CD14-positive monocyte (primary cell): ENCODE data around the gene ACVRL1. TPM values are rescaled to one million over a fixed set of nuclear protein-coding genes. Genes with fewer than 3 reads are reported as not detected.

Experiments
- DNase-seq, 3 donors: peaks; one replicate each; pipeline ENCODE4 v3.0.0-alpha.2; 2011 to 2022
- H2AFZ ChIP-seq: 2 replicates; pipeline ENCODE4 v1.6.0; 2012; ENCODE audit warnings: mild to moderate bottlenecking, low read depth, low read length, inconsistent platforms; ENCODE audit not compliant: insufficient read depth, poor library complexity, severe bottlenecking
- H3K27ac ChIP-seq, 2 donors: 1 replicate in 1 of 2; 2 replicates in 1 of 2; pipeline ENCODE4 v1.5.1; 2012 to 2013; ENCODE audit warnings: low read length in 2 of 2, control low read depth in 1 of 2, inconsistent platforms in 1 of 2, low read depth in 1 of 2, mild to moderate bottlenecking in 1 of 2
- H3K27me3 ChIP-seq, 2 donors: one replicate each; pipeline versions ENCODE4 v1.6.0 to v1.6.1; 2011 to 2013; ENCODE audit warnings: low read length in 2 of 2; ENCODE audit not compliant: control insufficient read depth in 2 of 2, insufficient read depth in 2 of 2
- H3K36me3 ChIP-seq, 2 donors: replicated peaks in 1 of 2; 1 replicate in 1 of 2; 2 replicates in 1 of 2; pipeline versions ENCODE4 v1.5.1 to v1.6.1; 2012 to 2013; ENCODE audit warnings: low read length in 2 of 2, control low read depth in 1 of 2, inconsistent platforms in 1 of 2, mild to moderate bottlenecking in 1 of 2; ENCODE audit not compliant: insufficient read depth in 2 of 2, control insufficient read depth in 1 of 2
- H3K4me1 ChIP-seq, 2 donors: 1 replicate in 1 of 2; 2 replicates in 1 of 2; pipeline versions ENCODE4 v1.5.1 to v1.6.1; 2012 to 2013; ENCODE audit warnings: low read length in 2 of 2, control low read depth in 1 of 2, inconsistent platforms in 1 of 2, mild to moderate bottlenecking in 1 of 2, moderate library complexity in 1 of 2; ENCODE audit not compliant: insufficient read depth in 2 of 2, control insufficient read depth in 1 of 2
- H3K4me2 ChIP-seq: replicated peaks from 2 replicates; pipeline ENCODE3; 2012; ENCODE audit warnings: low read length, moderate library complexity, mild to moderate bottlenecking; ENCODE audit not compliant: poor library complexity, severe bottlenecking; ENCODE audit errors: extremely low read depth
- H3K4me3 ChIP-seq, 3 experiments: fragments of 200-600 bp in 1 of 3; sonication (generic) in 1 of 3; replicated peaks in 1 of 3; 1 replicate in 2 of 3; 2 replicates in 1 of 3; pipeline ENCODE4 v1.5.1; 2011 to 2013; ENCODE audit warnings: low read length in 3 of 3, mild to moderate bottlenecking in 3 of 3, control low read depth in 2 of 3, low read depth in 2 of 3, inconsistent platforms in 1 of 3, moderate library complexity in 1 of 3
- H3K79me2 ChIP-seq: 2 replicates; pipeline ENCODE4 v1.6.0; 2012; ENCODE audit warnings: mild to moderate bottlenecking, control low read depth, inconsistent platforms, low read length, moderate library complexity; ENCODE audit not compliant: insufficient read depth
- H3K9ac ChIP-seq: 2 replicates; pipeline ENCODE4 v1.6.0; 2017; ENCODE audit warnings: low read length, mild to moderate bottlenecking; ENCODE audit not compliant: insufficient read depth, poor library complexity, severe bottlenecking
- H3K9me3 ChIP-seq, 2 donors: replicated peaks in 1 of 2; 1 replicate in 1 of 2; 2 replicates in 1 of 2; pipeline versions ENCODE4 v1.5.1 to v1.6.1; 2012 to 2013; ENCODE audit warnings: low read length in 2 of 2, control low read depth in 1 of 2; ENCODE audit not compliant: control insufficient read depth in 1 of 2, insufficient read depth in 1 of 2
- H4K20me1 ChIP-seq: 2 replicates; pipeline ENCODE4 v1.6.0; 2012; ENCODE audit warnings: mild to moderate bottlenecking, low read length, control low read depth, moderate library complexity; ENCODE audit not compliant: insufficient read depth
- H3K27ac Mint-ChIP-seq, 7 donors: one replicate each; pipeline ENCODE4 v1.8.0; 2020; ENCODE audit warnings: mild to moderate bottlenecking in 7 of 7, mixed read lengths in 7 of 7, moderate library complexity in 6 of 7, inconsistent platforms in 2 of 7
- H3K27me3 Mint-ChIP-seq, 3 donors: one replicate each; pipeline ENCODE4 v1.8.0; 2021 to 2022; ENCODE audit warnings: low read depth in 3 of 3, mild to moderate bottlenecking in 3 of 3, mixed read lengths in 3 of 3, moderate library complexity in 3 of 3, inconsistent platforms in 1 of 3
- H3K36me3 Mint-ChIP-seq, 2 donors: one replicate each; pipeline ENCODE4 v1.8.0; 2020; ENCODE audit warnings: mixed read lengths in 2 of 2, inconsistent platforms in 1 of 2, mild to moderate bottlenecking in 1 of 2
- H3K4me1 Mint-ChIP-seq: one replicate; pipeline ENCODE4 v1.8.0; 2020; ENCODE audit warnings: mild to moderate bottlenecking, mixed read lengths
- H3K4me3 Mint-ChIP-seq, 2 donors: one replicate each; pipeline ENCODE4 v1.8.0; 2020; ENCODE audit warnings: mild to moderate bottlenecking in 2 of 2, mixed read lengths in 2 of 2, moderate library complexity in 1 of 2
- H3K9me3 Mint-ChIP-seq, 7 donors: one replicate each; pipeline ENCODE4 v1.8.0; 2020 to 2022; ENCODE audit warnings: mixed read lengths in 7 of 7, mild to moderate bottlenecking in 6 of 7, moderate library complexity in 6 of 7, inconsistent platforms in 2 of 7
- WGBS: methylation state at CpG from one replicate; pipeline ENCODE4 v1.1.5; 2013; ENCODE audit warnings: missing lambda C conversion rate; ENCODE audit not compliant: insufficient coverage; 5-methylcytosine and 5-hydroxymethylcytosine counted together
- intact Hi-C, 2 donors: fragments of 100-400 bp; cut with micrococcal nuclease; formaldehyde crosslinking; loops; one replicate each; pipeline versions ENCODE4 v1.15.0 to v1.15.1; 2023
- polyA plus RNA-seq, 3 donors: library from polyadenylated mRNA; depleted of rRNA in 1 of 3; unstranded in 2 of 3; stranded (reverse) in 1 of 3; fragments of 300-500 nt in 2 of 3; fragments of >200 nt in 1 of 3; fragmentation: Illumina TruSeq in 2 of 3; gene quantifications; 1 replicate in 2 of 3; 2 replicates in 1 of 3; pipeline ENCODE4 v1.2.3, GENCODE V29; 2012 to 2021
- TF ChIP-seq, protein P1 (sequence below): fragments of 200-600 bp; IDR thresholded peaks from one replicate; pipeline ENCODE4 v1.8.0; 2022; ENCODE audit warnings: antibody characterized with exemption, mild to moderate bottlenecking

The ACVRL1 gene
- polyA plus RNA-seq, 3 donors = 1.5 to 3.6 (median 2.0) TPM

DNA sequence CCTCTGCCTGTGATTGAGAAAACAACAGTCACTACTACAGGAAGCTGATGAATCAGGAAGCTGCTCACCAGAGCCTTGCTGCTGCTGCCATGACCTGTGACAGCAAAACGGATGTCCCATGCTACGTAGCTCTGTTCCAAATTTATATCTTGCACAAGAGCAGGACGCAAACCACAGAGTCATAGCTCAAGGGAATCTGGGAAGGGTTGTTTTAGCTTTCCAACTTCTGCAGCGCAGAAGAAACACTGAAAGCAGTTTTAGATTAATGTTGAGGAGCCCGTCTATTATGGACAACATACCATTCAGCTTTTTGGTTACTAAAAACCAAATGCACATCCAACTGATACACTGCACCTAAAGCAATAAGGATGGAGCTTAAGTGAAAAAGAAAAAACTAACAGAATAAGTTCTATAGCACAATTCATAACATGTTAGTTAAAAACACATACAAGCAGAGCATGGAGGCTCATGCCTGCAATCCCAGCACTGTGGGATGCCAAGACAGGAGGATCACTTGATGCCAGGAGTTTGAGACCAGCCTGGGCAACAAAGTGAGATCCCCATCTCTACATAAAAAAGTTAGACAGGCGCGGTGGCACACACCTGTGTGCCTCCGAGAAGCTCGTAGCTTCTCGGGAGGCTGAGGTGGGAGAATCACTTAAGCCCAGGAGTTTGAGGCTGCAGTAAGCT lies 21.1 kb upstream of the ACVRL1 start:
- no peaks in the 10 kb centered on the region for H4K20me1 ChIP-seq
- H3K4me2 ChIP-seq = peak overlapping the region; percentile 64
- peak overlapping the region in 1 of 3 experiments; percentile 33 for H3K4me3 ChIP-seq
- TF ChIP-seq, protein P1, sequence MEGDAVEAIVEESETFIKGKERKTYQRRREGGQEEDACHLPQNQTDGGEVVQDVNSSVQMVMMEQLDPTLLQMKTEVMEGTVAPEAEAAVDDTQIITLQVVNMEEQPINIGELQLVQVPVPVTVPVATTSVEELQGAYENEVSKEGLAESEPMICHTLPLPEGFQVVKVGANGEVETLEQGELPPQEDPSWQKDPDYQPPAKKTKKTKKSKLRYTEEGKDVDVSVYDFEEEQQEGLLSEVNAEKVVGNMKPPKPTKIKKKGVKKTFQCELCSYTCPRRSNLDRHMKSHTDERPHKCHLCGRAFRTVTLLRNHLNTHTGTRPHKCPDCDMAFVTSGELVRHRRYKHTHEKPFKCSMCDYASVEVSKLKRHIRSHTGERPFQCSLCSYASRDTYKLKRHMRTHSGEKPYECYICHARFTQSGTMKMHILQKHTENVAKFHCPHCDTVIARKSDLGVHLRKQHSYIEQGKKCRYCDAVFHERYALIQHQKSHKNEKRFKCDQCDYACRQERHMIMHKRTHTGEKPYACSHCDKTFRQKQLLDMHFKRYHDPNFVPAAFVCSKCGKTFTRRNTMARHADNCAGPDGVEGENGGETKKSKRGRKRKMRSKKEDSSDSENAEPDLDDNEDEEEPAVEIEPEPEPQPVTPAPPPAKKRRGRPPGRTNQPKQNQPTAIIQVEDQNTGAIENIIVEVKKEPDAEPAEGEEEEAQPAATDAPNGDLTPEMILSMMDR = no peak
- Mint-ChIP-seq H3K27ac (peak overlapping the region; percentile 89 to 94 (median 91)), H3K27me3 (peaks cover 0 to 4% (median 2%) of the 10 kb centered on the region in 3 donors), H3K36me3 (peaks cover 0 to 3% of the 10 kb centered on the region in 2 donors), H3K4me1 (peaks cover 69% of the 10 kb centered on the region), H3K9me3 (peaks cover 0 to 6% (median 3%) of the 10 kb centered on the region in 7 donors), H3K4me3 (peak overlapping the region; percentile 37 to 62)
- H3K4me1 ChIP-seq = peaks cover 55 to 70% of the 10 kb centered on the region in 2 donors
- peak; percentile 91 to 99 (median 99) for DNase-seq
- H3K9me3 ChIP-seq = no peaks in the 10 kb centered on the region
- no peaks in the 10 kb centered on the region for H3K27me3 ChIP-seq
- H2AFZ ChIP-seq = no peak overlapping the region
- intact Hi-C loops = loop anchor here in 1 of 2 donors (2.0 to 10.0 kb wide), 3 partner anchors 36 to 309 kb away; partner anchors contain the start of gene KRT80
- H3K36me3 ChIP-seq = no peaks in the 10 kb centered on the region
- no peaks in the 10 kb centered on the region for H3K79me2 ChIP-seq
- WGBS = 0% methylated on average over 1 of the region's 10 CpGs
- H3K27ac ChIP-seq = peak overlapping the region; percentile 53 to 59
- no peak overlapping the region for H3K9ac ChIP-seq

DNA sequence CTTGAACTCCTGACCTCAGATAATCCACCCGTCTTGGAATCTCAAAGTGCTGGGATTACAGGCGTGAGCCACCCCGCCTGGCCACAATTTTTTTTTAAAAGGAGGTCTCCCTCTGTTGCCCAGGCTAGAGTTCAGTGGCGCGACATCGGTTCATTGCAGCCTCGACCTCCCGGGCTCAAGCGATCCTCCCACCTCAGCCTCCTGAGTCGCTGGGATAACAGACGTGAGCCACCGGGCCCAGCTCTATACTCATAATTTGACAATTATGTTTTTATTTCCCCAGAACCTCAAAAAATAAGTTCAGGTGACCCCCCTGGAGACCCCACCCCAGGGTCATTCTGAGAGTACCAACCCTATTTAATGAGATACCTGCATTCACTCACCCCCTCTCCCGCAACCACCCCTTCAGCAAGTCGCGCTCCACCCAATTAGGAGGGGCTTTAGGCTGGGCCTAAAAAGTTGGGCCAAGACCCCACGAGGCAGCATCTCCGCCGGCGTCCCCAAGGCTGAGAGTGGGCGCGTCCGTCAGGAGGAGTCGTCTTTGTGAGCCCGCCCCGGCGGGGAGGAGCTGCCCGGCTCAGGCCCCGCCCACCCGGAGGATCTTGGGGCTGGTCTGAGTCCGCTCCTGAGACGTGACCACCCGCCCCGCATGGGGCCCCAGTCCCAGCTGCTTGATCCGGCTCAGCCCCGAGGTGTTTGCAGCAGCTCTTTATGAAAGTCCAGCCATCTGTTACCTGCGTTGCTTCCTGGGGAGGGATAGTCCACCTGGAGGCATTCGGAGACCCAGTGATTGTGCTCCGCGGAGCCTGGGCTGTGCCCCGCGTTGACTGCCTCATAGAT lies 19.6 kb upstream of the ACVRL1 start, which contains the start of gene ANKRD33:
TSS of gene ANKRD33 (plus strand) at position 628 of the 840 bp plus-strand sequence. CDS start at position 712, 84 bp downstream.
- peak in 2 of 3 donors; percentile 23 to 39 for DNase-seq
- H4K20me1 ChIP-seq = no peaks in the 10 kb centered on the region
- no peak within 1 kb of the TSS for H3K9ac ChIP-seq
- H3K4me3 ChIP-seq = no peak within 1 kb of the TSS
- Mint-ChIP-seq H3K27me3 (peaks cover 0 to 4% (median 2%) of the 10 kb centered on the region in 3 donors), H3K4me1 (peaks cover 59% of the 10 kb centered on the region), H3K36me3 (peaks cover 0 to 3% of the 10 kb centered on the region in 2 donors), H3K4me3 (peak within 1 kb of the TSS; percentile 56 to 65), H3K9me3 (peaks cover 0 to 6% (median 1%) of the 10 kb centered on the region in 7 donors), H3K27ac (peak within 1 kb of the TSS in 6 of 7 donors; percentile 6 to 85 (median 75))
- intact Hi-C loops = loop anchor here in 1 of 2 donors (2.0 to 10.0 kb wide), 3 partner anchors 35 to 307 kb away; partner anchors contain the start of gene KRT80
- no peaks in the 10 kb centered on the region for H3K79me2 ChIP-seq
- H3K9me3 ChIP-seq = no peaks in the 10 kb centered on the region
- peak within 1 kb of the TSS; percentile 19 for H2AFZ ChIP-seq
- TF ChIP-seq, protein P1 = no peak
- peaks cover 44 to 57% of the 10 kb centered on the region in 2 donors for H3K4me1 ChIP-seq
- H3K27ac ChIP-seq = no peak within 1 kb of the TSS
- no peaks in the 10 kb centered on the region for H3K27me3 ChIP-seq
- peak within 1 kb of the TSS; percentile 37 for H3K4me2 ChIP-seq
- H3K36me3 ChIP-seq = no peaks in the 10 kb centered on the region
- 63% methylated on average over 31 of the region's 41 CpGs for WGBS
